Lower lobe of right lung (tissue), 2 donors: ENCODE measurements around the gene ARID1A. TPM values are rescaled to one million over a fixed set of nuclear protein-coding genes. Genes with fewer than 3 reads are reported as not detected.

Experiments used
- ATAC-seq, 2 donors: fragments of 200-7000 bp; cut with Tn5 transposase; one replicate each; pipeline ENCODE4 v1.9.1; 2020 to 2022; ENCODE audit warnings: mild to moderate bottlenecking in 2 of 2, moderate library complexity in 2 of 2
- DNase-seq: peaks from one replicate; pipeline ENCODE4 v3.0.0-alpha.2; 2020
- H3K27ac ChIP-seq: fragments of 200-600 bp; one replicate; pipeline ENCODE4 v1.8.0; 2022
- H3K27me3 ChIP-seq: fragments of 200-600 bp; one replicate; pipeline ENCODE4 v1.8.0; 2022; ENCODE audit warnings: low read depth
- H3K36me3 ChIP-seq: fragments of 200-600 bp; one replicate; pipeline ENCODE4 v1.8.0; 2022; ENCODE audit warnings: mild to moderate bottlenecking
- H3K4me1 ChIP-seq: fragments of 200-600 bp; one replicate; pipeline ENCODE4 v1.8.0; 2022
- H3K4me3 ChIP-seq: fragments of 200-600 bp; one replicate; pipeline ENCODE4 v1.8.0; 2022; ENCODE audit warnings: mild to moderate bottlenecking
- H3K9me3 ChIP-seq: fragments of 200-600 bp; one replicate; pipeline ENCODE4 v1.8.0; 2022
- CTCF ChIP-seq: fragments of 200-600 bp; IDR thresholded peaks from one replicate; pipeline ENCODE4 v1.8.0; 2022; ENCODE audit warnings: antibody characterized with exemption, mild to moderate bottlenecking
- intact Hi-C: fragments of 100-400 bp; cut with DNase I; formaldehyde crosslinking; loops from one replicate; pipeline ENCODE4 v1.11.0; 2022
- total RNA-seq: library from RNA; stranded (reverse); fragmentation: NEBNext Ultra II Directional; extraction: Animal tissue kit (Norgen Biotek cat#: 25700); gene quantifications from one replicate; pipeline ENCODE4 v1.2.1, GENCODE V29; 2021
- donor health status: DM: no; HTN: yes; CAD: no; lungs with severe emphysema.

Gene ARID1A
- total RNA-seq, 1 donor from 2014 or later = 72.4 TPM

- Histone ChIP-seq H3K4me1 (peaks cover 45% of the 10 kb centered on the region), H3K4me3 (no peak overlapping the region), H3K9me3 (no peaks in the 10 kb centered on the region), H3K36me3 (peaks cover 70% of the 10 kb centered on the region), H3K27ac (no peak overlapping the region), H3K27me3 (no peaks in the 10 kb centered on the region)
- DNase-seq (no peak), ATAC-seq (no peak)
- intact Hi-C loops = no loop called here
- TF ChIP-seq CTCF = no peak
These were observed 35.6 kb downstream of the ARID1A start for GRCh38 chr1:26731233-26731902.

- Histone ChIP-seq H3K27ac (no peak overlapping the region), H3K9me3 (no peaks in the 10 kb centered on the region), H3K27me3 (no peaks in the 10 kb centered on the region), H3K4me3 (no peak overlapping the region), H3K36me3 (peaks cover 90% of the 10 kb centered on the region), H3K4me1 (peaks cover 25% of the 10 kb centered on the region)
- no peak for ATAC-seq
- intact Hi-C loops = no loop called here
- no peak for TF ChIP-seq CTCF
- no peak for DNase-seq
These were observed 37.6 kb downstream of the ARID1A start for GRCh38 chr1:26733392-26733791.

DNA sequence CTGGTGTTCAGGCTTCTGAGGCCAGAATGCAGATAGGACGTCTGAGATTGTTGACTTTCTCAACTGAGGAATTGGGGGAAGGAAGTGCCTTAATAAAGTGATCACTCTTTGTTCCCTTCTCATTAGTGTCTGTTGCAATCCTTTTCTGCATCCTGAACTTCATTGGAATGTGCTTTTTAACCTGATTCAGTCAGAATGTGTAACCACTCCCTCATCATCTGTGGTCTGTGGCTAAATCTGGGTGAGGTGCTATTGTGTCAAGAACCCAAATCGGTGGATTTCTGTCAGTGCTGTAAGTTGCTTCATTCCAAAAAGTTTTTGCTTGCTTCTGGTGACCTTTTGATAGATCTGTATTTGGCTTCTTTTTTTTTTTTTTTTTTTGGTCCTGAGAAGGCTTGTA, 38.2 kb downstream of the ARID1A start:
- Histone ChIP-seq H3K27me3 (no peaks in the 10 kb centered on the region), H3K4me1 (peaks cover 19% of the 10 kb centered on the region), H3K27ac (no peak overlapping the region), H3K4me3 (no peak overlapping the region), H3K9me3 (no peaks in the 10 kb centered on the region), H3K36me3 (peaks cover 96% of the 10 kb centered on the region)
- peak in 1 of 2 donors; percentile 29 for ATAC-seq
- no peak for TF ChIP-seq CTCF
- no peak for DNase-seq
- intact Hi-C loops = no loop called here

DNA sequence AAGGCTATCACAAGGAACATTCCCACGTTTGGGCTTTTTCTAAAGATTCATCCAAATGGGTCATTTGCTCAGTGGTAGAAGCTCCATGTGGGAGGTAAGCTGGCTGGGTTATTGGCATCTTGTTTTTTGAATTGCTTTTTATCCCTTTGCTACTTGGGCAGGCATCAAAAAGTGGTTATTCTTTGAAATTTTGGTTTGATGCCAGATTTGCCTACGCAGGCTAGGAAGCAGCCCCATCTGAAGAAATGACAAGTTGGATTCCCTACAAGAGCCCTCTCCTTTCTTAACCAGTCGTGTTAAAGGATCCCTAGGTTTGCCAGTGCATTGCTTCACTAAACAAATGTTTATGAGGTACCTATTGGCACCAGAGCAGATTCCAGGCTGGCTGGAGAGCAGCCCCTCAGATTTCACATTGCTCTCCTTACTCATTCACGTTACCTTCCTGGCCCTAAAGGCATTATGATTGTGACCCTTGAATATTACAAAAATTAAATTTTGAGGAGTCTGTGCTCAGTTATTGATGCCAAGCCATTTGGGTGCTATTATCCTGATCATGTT, 38.8 kb downstream of the ARID1A start:
- Histone ChIP-seq H3K36me3 (peaks cover 100% of the 10 kb centered on the region), H3K4me1 (peaks cover 22% of the 10 kb centered on the region), H3K4me3 (no peak overlapping the region), H3K27me3 (no peaks in the 10 kb centered on the region), H3K9me3 (no peaks in the 10 kb centered on the region), H3K27ac (no peak overlapping the region)
- ATAC-seq (no peak), DNase-seq (no peak)
- intact Hi-C loops = no loop called here
- TF ChIP-seq CTCF = no peak

DNA sequence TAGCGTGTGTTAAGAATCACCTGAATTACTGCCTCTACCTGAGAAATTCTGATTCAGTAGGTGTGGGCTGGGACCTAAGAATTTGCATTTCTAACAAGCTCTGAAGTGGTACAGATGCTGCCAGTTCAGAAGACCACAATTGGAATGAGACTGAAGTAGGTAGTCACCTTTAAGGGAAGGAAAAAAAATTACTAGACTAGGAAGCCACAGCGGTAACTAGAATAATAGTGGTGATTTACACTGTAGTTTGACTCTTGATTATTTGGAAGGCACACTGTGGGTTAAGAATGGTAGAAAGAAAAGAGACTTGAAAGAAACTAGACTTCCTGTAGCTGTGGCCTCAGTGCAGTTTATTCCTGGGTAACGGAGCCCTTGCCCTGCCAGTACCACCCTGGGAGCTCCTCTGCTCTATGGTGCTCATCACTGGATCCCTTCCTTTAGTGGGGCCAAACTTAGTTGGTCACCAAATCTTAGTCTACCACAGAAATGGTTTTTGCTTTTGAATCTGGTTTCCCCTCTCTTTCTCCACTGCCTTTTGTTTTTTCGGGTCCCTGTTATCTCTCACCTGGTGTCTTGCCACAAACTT, 43.6 kb downstream of the ARID1A start:
- Histone ChIP-seq H3K4me1 (peaks cover 51% of the 10 kb centered on the region), H3K27ac (peak overlapping the region; percentile 20)

More for the DNA sequence above, 43.6 kb downstream of the ARID1A start:
- no peak for DNase-seq
- peaks cover 91% of the 10 kb centered on the region for H3K36me3 ChIP-seq
- no peak overlapping the region for H3K4me3 ChIP-seq
- no peak for ATAC-seq
- intact Hi-C loops = no loop called here
- no peaks in the 10 kb centered on the region for H3K27me3 ChIP-seq
- no peaks in the 10 kb centered on the region for H3K9me3 ChIP-seq
- no peak for TF ChIP-seq CTCF
